LNCAP (cell line): ENCODE measurements around the gene KCTD15.

Experiments used
- CTCF ChIP-seq: fragments of 450-650 bp; IDR thresholded peaks from 2 replicates; pipeline ENCODE4 v1.5.1; 2017; ENCODE audit warnings: mild to moderate bottlenecking

KCTD15 gene

GRCh38 chr19:33813391-33814101 lies 16.9 kb downstream of the KCTD15 start:
- TF ChIP-seq CTCF, result no peak

- TF ChIP-seq CTCF, result no peak
Measured at GRCh38 chr19:33814181-33815165, 17.8 kb downstream of the KCTD15 start.

GRCh38 chr19:33815380-33816340 lies 19.0 kb downstream of the KCTD15 start:
- no peak for TF ChIP-seq CTCF

GRCh38 chr19:33818411-33818810 lies 21.7 kb downstream of the KCTD15 start:
- no peak for TF ChIP-seq CTCF

GRCh38 chr19:33819506-33819879 lies 22.8 kb downstream of the KCTD15 start:
- TF ChIP-seq CTCF, result no peak

GRCh38 chr19:33819880-33820781 lies 23.5 kb downstream of the KCTD15 start:
- TF ChIP-seq CTCF, result no peak
